ENCODE data around the gene SNX10. TPM values are rescaled to one million over a fixed set of nuclear protein-coding genes. Genes with fewer than 3 reads are reported as not detected.

SNX10 gene, protein sequence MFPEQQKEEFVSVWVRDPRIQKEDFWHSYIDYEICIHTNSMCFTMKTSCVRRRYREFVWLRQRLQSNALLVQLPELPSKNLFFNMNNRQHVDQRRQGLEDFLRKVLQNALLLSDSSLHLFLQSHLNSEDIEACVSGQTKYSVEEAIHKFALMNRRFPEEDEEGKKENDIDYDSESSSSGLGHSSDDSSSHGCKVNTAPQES
- total RNA-seq: 0.24 and 0.26 TPM in 2 replicates

GRCh38 chr7:26291699-26292538, at the start of gene SNX10:
Gene SNX10 (plus strand): TSS chr7:26291862. CDS start chr7:26346443, 54,581 bp downstream.

Other genes with a start within 250 kb of the SNX10 start
- gene NFE2L3, start 139.7 kb upstream of the SNX10 start, total RNA-seq: 6.4 and 42.3 TPM in 2 replicates
- gene HNRNPA2B1, start 91.1 kb upstream of the SNX10 start, total RNA-seq: 129 and 149 TPM in 2 replicates
- gene CBX3, start 90.1 kb upstream of the SNX10 start, total RNA-seq: 88.3 and 89.8 TPM in 2 replicates

All from epithelial cell of alveolus of lung (primary cell).